GM18511 (cell line): ENCODE measurements around the gene ARPIN.
A peak's percentile ranks its signal among the peaks of the same experiment; 100 is the strongest.
"Not testable (repeated sequence)": the region's sequence is repeated elsewhere in the genome, so short reads cannot be mapped to it uniquely, and the experiment has no call there.

Experiments used
- ATAC-seq: cut with Tn5 transposase; IDR thresholded peaks from one replicate; pipeline ENCODE4 v1.9.1; 2021; ENCODE audit warnings: mild to moderate bottlenecking, moderate library complexity; ENCODE audit not compliant: unreplicated experiment

Gene ARPIN

GRCh38 chr15:89910891-89911626 is 1.7 kb downstream of the ARPIN start:
- ATAC-seq = no peak

GRCh38 chr15:89909611-89910010 is 3.1 kb downstream of the ARPIN start:
- ATAC-seq = no peak

GRCh38 chr15:89908226-89908625 is 4.5 kb downstream of the ARPIN start:
- ATAC-seq = no peak

GRCh38 chr15:89907289-89907688 is 5.5 kb downstream of the ARPIN start:
- ATAC-seq = no peak

GRCh38 chr15:89905846-89906378 is 6.8 kb downstream of the ARPIN start:
- ATAC-seq = no peak

GRCh38 chr15:89904519-89904918 is 8.2 kb downstream of the ARPIN start:
- no peak for ATAC-seq

GRCh38 chr15:89903858-89904130 is 9.0 kb downstream of the ARPIN start:
- ATAC-seq = no peak

- no peak for ATAC-seq
Observed at GRCh38 chr15:89903015-89903857, 9.5 kb downstream of the ARPIN start.

GRCh38 chr15:89900849-89901248 is 11.9 kb downstream of the ARPIN start:
- no peak for ATAC-seq

- ATAC-seq = no peak
Observed at GRCh38 chr15:89899951-89900567, 12.7 kb downstream of the ARPIN start.

- no peak for ATAC-seq
Observed at GRCh38 chr15:89899295-89899945, 13.3 kb downstream of the ARPIN start.

GRCh38 chr15:89898614-89899294 is 14.0 kb downstream of the ARPIN start:
- ATAC-seq = peak; percentile 51

- ATAC-seq = no peak
Observed at GRCh38 chr15:89898146-89898545, 14.6 kb downstream of the ARPIN start.

- peak; percentile 93 for ATAC-seq
Observed at GRCh38 chr15:89893696-89894447, 18.9 kb downstream of the ARPIN start, which contains the start of gene AP3S2. TSS of gene AP3S2 (minus strand) at chr15:89893994. CDS start at chr15:89893949, 45 bp downstream.

GRCh38 chr15:89893027-89893426 is 19.7 kb downstream of the ARPIN start:
- no peak for ATAC-seq

- no peak for ATAC-seq
Observed at GRCh38 chr15:89888214-89888804, 24.4 kb downstream of the ARPIN start.

- ATAC-seq = no peak
Observed at GRCh38 chr15:89885611-89886010, 27.1 kb downstream of the ARPIN start.

GRCh38 chr15:89885179-89885578 is 27.6 kb downstream of the ARPIN start:
- not testable (repeated sequence) for ATAC-seq

GRCh38 chr15:89883518-89883917 is 29.2 kb downstream of the ARPIN start:
- ATAC-seq = no peak
